GM21390 (cell line): ENCODE measurements around the gene KLF2.

Experiments used
- ATAC-seq: cut with Tn5 transposase; IDR thresholded peaks from one replicate; pipeline ENCODE4 v1.9.1; 2021; ENCODE audit not compliant: unreplicated experiment

KLF2 gene

GRCh38 chr19:16375157-16375935, 50.7 kb downstream of the KLF2 start:
- no peak for ATAC-seq

GRCh38 chr19:16375936-16376185, 51.2 kb downstream of the KLF2 start:
- ATAC-seq: no peak

DNA sequence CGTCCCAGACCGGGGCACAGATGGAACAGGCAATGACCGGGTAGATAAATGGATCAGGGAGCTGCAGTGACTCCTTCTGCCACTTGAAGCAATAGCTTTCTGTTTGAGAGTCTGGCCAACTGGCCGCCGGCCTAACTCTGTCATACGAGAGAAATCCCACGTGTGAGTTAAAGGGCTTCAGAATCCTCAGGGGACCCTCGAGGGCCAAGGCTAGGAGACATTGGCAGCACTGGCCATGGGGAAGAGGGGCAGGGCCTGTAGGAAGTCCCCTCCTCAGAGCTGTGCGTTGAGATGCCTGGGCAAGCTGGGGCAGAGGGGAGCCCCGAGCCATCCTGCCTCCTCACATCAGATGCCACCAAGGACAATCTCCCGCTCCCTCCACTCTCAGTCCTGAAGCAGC, 51.6 kb downstream of the KLF2 start:
- ATAC-seq: no peak

- ATAC-seq: no peak
These were observed 52.0 kb downstream of the KLF2 start for GRCh38 chr19:16376649-16377048.

GRCh38 chr19:16377521-16377920, 52.9 kb downstream of the KLF2 start:
- no peak for ATAC-seq
